ENCODE results near the gene SIGLEC14.

Gene SIGLEC14

GRCh38 chr19:51595190-51596175 lies 51.1 kb downstream of the SIGLEC14 start:
- Histone ChIP-seq H3K27ac (ENCODE audit: low read length) (no peak overlapping the region), H2AFZ (ENCODE audit: low read depth, low read length) (peak overlapping the region; percentile 80), H3K4me3 (ENCODE audit: low read depth in 1 of 2, low read length in 2 of 2) (no peak overlapping the region), H4K20me1 (ENCODE audit: insufficient read depth, low read length) (no peaks in the 10 kb centered on the region), H3K9ac (ENCODE audit: low read depth, low read length) (no peak overlapping the region), H3K4me1 (ENCODE audit: insufficient read depth, low read length) (peaks cover 16% of the 10 kb centered on the region), H3K79me2 (ENCODE audit: insufficient read depth, low read length) (no peaks in the 10 kb centered on the region), H3K9me3 (ENCODE audit: insufficient read depth, low read length, severe bottlenecking) (no peaks in the 10 kb centered on the region), H3K27me3 (ENCODE audit: insufficient read depth, low read length, poor library complexity) (no peaks in the 10 kb centered on the region), H3K36me3 (ENCODE audit: insufficient read depth, low read length) (no peaks in the 10 kb centered on the region), H3K4me2 (ENCODE audit: insufficient read depth, low read length) (peak overlapping the region; percentile 84; the same call in 1 of the 2 replicates)
- DNase-seq (no peak), ATAC-seq (ENCODE audit: insufficient read depth, low read depth) (no peak)
- TF ChIP-seq EZH2 (IDR thresholded peaks at IDR 0.05; ENCODE audit: borderline replicate concordance, low read depth, low read length, severe bottlenecking) (no peak), CTCF (IDR thresholded peaks at IDR 0.05; ENCODE audit: borderline replicate concordance, extremely low read depth, low read length, poor library complexity, severe bottlenecking) (no peak)

- Histone ChIP-seq H3K9ac (ENCODE audit: low read depth, low read length) (no peak overlapping the region), H3K4me1 (ENCODE audit: insufficient read depth, low read length) (peaks cover 16% of the 10 kb centered on the region)
- no peak for ATAC-seq (ENCODE audit: insufficient read depth, low read depth)
These were observed 51.9 kb downstream of the SIGLEC14 start for GRCh38 chr19:51594774-51595109.

GRCh38 chr19:51593969-51594773 lies 52.5 kb downstream of the SIGLEC14 start:
- Histone ChIP-seq H3K79me2 (ENCODE audit: insufficient read depth, low read length) (no peaks in the 10 kb centered on the region), H3K4me2 (ENCODE audit: insufficient read depth, low read length) (peak overlapping the region; percentile 84), H3K4me3 (ENCODE audit: low read depth in 1 of 2, low read length in 2 of 2) (peak overlapping the region; percentile 41 to 81; a peak in 3 of 4 replicates), H3K9me3 (ENCODE audit: insufficient read depth, low read length, severe bottlenecking) (no peaks in the 10 kb centered on the region), H4K20me1 (ENCODE audit: insufficient read depth, low read length) (no peaks in the 10 kb centered on the region), H3K27ac (ENCODE audit: low read length) (peak overlapping the region; percentile 51), H3K27me3 (ENCODE audit: insufficient read depth, low read length, poor library complexity) (no peaks in the 10 kb centered on the region), H3K4me1 (ENCODE audit: insufficient read depth, low read length) (peaks cover 16% of the 10 kb centered on the region), H2AFZ (ENCODE audit: low read depth, low read length) (peak overlapping the region; percentile 80), H3K36me3 (ENCODE audit: insufficient read depth, low read length) (no peaks in the 10 kb centered on the region), H3K9ac (ENCODE audit: low read depth, low read length) (peak overlapping the region; percentile 60)
- ATAC-seq (ENCODE audit: insufficient read depth, low read depth) (peak; percentile 99), DNase-seq (peak; percentile 89)
- no peak for TF ChIP-seq EZH2 (IDR thresholded peaks at IDR 0.05; ENCODE audit: borderline replicate concordance, low read depth, low read length, severe bottlenecking)
- TF ChIP-seq CTCF (IDR thresholded peaks at IDR 0.05; ENCODE audit: borderline replicate concordance, extremely low read depth, low read length, poor library complexity, severe bottlenecking) = no peak

More at GRCh38 chr19:51594774-51595109, 51.9 kb downstream of the SIGLEC14 start:
- H4K20me1 ChIP-seq (ENCODE audit: insufficient read depth, low read length) = no peaks in the 10 kb centered on the region
- no peaks in the 10 kb centered on the region for H3K36me3 ChIP-seq (ENCODE audit: insufficient read depth, low read length)
- TF ChIP-seq EZH2 (IDR thresholded peaks at IDR 0.05; ENCODE audit: borderline replicate concordance, low read depth, low read length, severe bottlenecking) (no peak), CTCF (IDR thresholded peaks at IDR 0.05; ENCODE audit: borderline replicate concordance, extremely low read depth, low read length, poor library complexity, severe bottlenecking) (no peak)
- peak overlapping the region; percentile 80 for H2AFZ ChIP-seq (ENCODE audit: low read depth, low read length)
- no peaks in the 10 kb centered on the region for H3K79me2 ChIP-seq (ENCODE audit: insufficient read depth, low read length)
- no peak for DNase-seq
- peak overlapping the region in 1 of 2 experiments; percentile 81; a peak in 2 of 4 replicates for H3K4me3 ChIP-seq (ENCODE audit: low read depth in 1 of 2, low read length in 2 of 2)
- no peaks in the 10 kb centered on the region for H3K9me3 ChIP-seq (ENCODE audit: insufficient read depth, low read length, severe bottlenecking)
- H3K4me2 ChIP-seq (ENCODE audit: insufficient read depth, low read length) = peak overlapping the region; percentile 84
- H3K27me3 ChIP-seq (ENCODE audit: insufficient read depth, low read length, poor library complexity) = no peaks in the 10 kb centered on the region
- no peak overlapping the region for H3K27ac ChIP-seq (ENCODE audit: low read length)

Measured in DND-41 (cell line).